Ishikawa (cell line): ENCODE results near the gene EPB41L4B.

Source experiments
- CEBPB ChIP-seq: IDR thresholded peaks from 2 replicates; pipeline ENCODE4 v1.6.1; 2012
- CREB1 ChIP-seq: IDR thresholded peaks from 2 replicates; pipeline ENCODE4 v1.6.1; 2012; ENCODE audit warnings: low read depth
- EGR1 ChIP-seq: IDR thresholded peaks from 2 replicates; pipeline ENCODE4 v1.6.1; 2012
- EP300 ChIP-seq: IDR thresholded peaks from 2 replicates; pipeline ENCODE4 v1.6.1; 2012; ENCODE audit warnings: borderline replicate concordance
- FOXM1 ChIP-seq: IDR thresholded peaks from 2 replicates; pipeline ENCODE4 v1.6.1; 2012; ENCODE audit warnings: low read depth, borderline replicate concordance
- NFIC ChIP-seq: IDR thresholded peaks from 2 replicates; pipeline ENCODE4 v1.6.1; 2012
- RAD21 ChIP-seq: IDR thresholded peaks from 2 replicates; pipeline ENCODE4 v1.6.1; 2012; ENCODE audit warnings: low read depth
- TAF1 ChIP-seq: IDR thresholded peaks from 2 replicates; pipeline ENCODE4 v1.6.1; 2012; ENCODE audit warnings: low read depth, mild to moderate bottlenecking
- TCF12 ChIP-seq: IDR thresholded peaks from 2 replicates; pipeline ENCODE4 v1.6.1; 2012; ENCODE audit warnings: low read depth
- TEAD4 ChIP-seq: IDR thresholded peaks from 2 replicates; pipeline ENCODE4 v1.6.1; 2012
- YY1 ChIP-seq: IDR thresholded peaks from 2 replicates; pipeline ENCODE4 v1.6.1; 2012; ENCODE audit warnings: low read depth
- ZBTB7A ChIP-seq: IDR thresholded peaks from 2 replicates; pipeline ENCODE4 v1.6.1; 2012; ENCODE audit warnings: low read depth
- TF ChIP-seq, protein P1 (sequence below): IDR thresholded peaks from 2 replicates; pipeline ENCODE4 v1.6.1; 2012; ENCODE audit warnings: low read depth, mild to moderate bottlenecking
- TF ChIP-seq, protein P2 (sequence below): IDR thresholded peaks from 2 replicates; pipeline ENCODE4 v1.6.1; 2012
- TF ChIP-seq, protein P3 (sequence below): IDR thresholded peaks from 2 replicates; pipeline ENCODE4 v1.6.1; 2012

EPB41L4B gene

DNA sequence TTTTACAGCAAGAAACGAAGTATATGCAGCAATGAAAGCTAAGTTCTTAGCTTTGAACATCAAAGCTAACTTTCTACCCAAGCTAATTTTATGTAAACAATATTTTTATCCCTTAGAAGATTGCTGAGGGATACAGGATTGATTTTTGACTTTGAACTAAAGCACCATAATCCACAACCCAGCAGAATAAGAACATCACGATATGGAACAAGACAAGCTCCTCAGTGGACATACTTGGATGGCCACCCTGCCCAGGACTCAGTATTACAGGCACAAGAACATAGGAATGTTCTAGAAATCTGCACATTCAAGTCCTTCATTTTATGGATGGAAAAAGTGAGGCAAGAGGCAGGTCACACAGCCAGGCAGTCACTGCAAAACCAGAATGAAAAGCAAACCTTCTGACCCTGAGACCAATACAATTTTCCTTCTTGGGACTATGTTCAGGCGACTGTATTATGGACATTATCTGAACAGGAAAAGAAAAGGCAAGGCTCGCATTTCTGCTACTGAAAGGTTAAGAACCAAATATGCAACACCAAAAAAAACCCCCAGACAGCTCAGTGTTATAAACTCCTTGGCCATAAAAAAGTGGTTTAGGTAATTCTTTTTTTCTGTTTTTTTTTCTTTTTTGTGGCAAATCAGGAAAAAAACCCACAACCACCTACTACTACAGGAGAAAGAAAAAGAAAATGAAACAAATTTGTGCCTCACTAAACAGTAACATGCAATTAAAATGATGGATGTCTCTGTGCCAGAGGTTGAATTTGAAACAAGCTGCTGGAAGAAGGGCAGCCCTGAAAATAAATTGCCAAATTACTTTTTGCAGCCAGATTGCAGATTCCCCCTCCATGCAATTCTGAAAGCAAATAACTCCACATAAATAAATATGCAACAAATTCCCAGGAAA lies 25.4 kb downstream of the EPB41L4B start:
- no peak for TF ChIP-seq CEBPB
- TF ChIP-seq FOXM1: no peak
- no peak for TF ChIP-seq EGR1
- no peak for TF ChIP-seq TCF12
- TF ChIP-seq RAD21: no peak
- TF ChIP-seq TAF1: no peak
- no peak for TF ChIP-seq CREB1
- TF ChIP-seq YY1: no peak
- TF ChIP-seq, protein P1, sequence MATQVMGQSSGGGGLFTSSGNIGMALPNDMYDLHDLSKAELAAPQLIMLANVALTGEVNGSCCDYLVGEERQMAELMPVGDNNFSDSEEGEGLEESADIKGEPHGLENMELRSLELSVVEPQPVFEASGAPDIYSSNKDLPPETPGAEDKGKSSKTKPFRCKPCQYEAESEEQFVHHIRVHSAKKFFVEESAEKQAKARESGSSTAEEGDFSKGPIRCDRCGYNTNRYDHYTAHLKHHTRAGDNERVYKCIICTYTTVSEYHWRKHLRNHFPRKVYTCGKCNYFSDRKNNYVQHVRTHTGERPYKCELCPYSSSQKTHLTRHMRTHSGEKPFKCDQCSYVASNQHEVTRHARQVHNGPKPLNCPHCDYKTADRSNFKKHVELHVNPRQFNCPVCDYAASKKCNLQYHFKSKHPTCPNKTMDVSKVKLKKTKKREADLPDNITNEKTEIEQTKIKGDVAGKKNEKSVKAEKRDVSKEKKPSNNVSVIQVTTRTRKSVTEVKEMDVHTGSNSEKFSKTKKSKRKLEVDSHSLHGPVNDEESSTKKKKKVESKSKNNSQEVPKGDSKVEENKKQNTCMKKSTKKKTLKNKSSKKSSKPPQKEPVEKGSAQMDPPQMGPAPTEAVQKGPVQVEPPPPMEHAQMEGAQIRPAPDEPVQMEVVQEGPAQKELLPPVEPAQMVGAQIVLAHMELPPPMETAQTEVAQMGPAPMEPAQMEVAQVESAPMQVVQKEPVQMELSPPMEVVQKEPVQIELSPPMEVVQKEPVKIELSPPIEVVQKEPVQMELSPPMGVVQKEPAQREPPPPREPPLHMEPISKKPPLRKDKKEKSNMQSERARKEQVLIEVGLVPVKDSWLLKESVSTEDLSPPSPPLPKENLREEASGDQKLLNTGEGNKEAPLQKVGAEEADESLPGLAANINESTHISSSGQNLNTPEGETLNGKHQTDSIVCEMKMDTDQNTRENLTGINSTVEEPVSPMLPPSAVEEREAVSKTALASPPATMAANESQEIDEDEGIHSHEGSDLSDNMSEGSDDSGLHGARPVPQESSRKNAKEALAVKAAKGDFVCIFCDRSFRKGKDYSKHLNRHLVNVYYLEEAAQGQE: no peak
- TF ChIP-seq, protein P2, sequence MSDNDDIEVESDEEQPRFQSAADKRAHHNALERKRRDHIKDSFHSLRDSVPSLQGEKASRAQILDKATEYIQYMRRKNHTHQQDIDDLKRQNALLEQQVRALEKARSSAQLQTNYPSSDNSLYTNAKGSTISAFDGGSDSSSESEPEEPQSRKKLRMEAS: no peak
- TF ChIP-seq TEAD4: no peak
- no peak for TF ChIP-seq ZBTB7A
- TF ChIP-seq EP300: no peak
- TF ChIP-seq, protein P3, sequence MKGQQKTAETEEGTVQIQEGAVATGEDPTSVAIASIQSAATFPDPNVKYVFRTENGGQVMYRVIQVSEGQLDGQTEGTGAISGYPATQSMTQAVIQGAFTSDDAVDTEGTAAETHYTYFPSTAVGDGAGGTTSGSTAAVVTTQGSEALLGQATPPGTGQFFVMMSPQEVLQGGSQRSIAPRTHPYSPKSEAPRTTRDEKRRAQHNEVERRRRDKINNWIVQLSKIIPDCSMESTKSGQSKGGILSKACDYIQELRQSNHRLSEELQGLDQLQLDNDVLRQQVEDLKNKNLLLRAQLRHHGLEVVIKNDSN: no peak
- TF ChIP-seq NFIC: no peak

DNA sequence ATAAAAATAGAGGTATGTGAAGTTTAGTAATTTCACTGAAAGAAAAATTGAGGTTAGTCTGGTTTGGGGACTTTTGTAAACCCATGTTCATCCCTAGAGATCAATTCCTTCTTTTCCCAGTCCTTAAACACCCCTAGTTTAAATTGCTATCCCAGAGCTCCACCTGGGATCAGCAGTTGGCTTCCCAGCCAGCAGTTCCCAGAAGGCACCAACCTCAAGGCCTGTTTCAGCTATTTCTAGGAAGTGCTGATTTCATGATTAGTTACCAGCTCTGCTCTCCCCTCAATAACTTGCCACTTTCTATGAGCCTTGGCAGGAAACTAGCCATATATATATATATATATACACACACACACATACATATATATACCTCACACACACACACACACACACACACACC lies 30.5 kb downstream of the EPB41L4B start:
- no peak for TF ChIP-seq YY1
- TF ChIP-seq, protein P2: no peak
- no peak for TF ChIP-seq TCF12
- TF ChIP-seq FOXM1: no peak
- no peak for TF ChIP-seq CREB1
- TF ChIP-seq ZBTB7A: no peak
- TF ChIP-seq NFIC: no peak
- TF ChIP-seq, protein P1: no peak
- no peak for TF ChIP-seq CEBPB
- TF ChIP-seq TEAD4: no peak
- TF ChIP-seq, protein P3: no peak
- TF ChIP-seq EP300: no peak
- no peak for TF ChIP-seq RAD21
- TF ChIP-seq EGR1: no peak
- no peak for TF ChIP-seq TAF1

DNA sequence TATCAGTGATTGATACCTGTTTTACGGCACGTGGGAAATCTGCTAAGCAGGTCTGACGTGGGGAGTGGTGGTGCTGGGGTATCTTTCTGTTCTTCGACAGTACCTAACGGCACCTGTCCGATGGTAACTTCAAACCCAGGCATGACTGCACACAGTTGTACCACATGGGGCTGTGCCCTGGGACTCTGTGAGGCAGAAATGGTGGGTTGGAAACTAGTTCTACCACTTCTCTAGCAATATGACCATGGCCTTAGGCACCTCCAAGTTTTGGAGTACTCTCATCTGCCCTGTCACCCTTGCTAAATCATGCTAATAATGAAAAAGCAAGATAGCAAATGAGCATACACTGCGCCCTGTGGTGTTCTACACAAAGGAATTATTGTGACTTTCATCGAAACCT lies 30.9 kb downstream of the EPB41L4B start:
- TF ChIP-seq, protein P1: no peak

DNA sequence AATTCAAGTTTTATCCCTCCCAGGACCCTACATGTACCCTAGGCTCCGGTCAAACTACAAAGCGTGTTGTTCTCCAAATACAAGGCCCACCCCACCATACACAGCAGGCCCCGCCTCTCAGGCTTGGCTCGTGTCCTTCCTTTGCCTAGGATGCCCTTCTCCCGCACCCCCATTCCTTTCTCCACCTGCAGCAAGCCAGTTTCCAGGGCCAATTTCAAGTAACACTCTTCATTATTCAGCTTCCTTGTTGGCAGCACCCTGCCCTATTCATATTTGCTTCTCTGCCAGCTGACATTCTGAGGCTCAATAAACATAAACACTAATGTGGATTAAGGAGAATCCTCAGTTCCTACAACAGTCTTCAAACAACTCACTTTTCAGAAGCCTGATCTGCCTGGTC lies 31.7 kb downstream of the EPB41L4B start:
- TF ChIP-seq CREB1: no peak
- TF ChIP-seq RAD21: no peak
- no peak for TF ChIP-seq ZBTB7A
- TF ChIP-seq EGR1: no peak
- TF ChIP-seq TCF12: no peak
- no peak for TF ChIP-seq TEAD4
- TF ChIP-seq CEBPB: no peak
- TF ChIP-seq, protein P2: no peak
- no peak for TF ChIP-seq EP300
- TF ChIP-seq FOXM1: no peak
- no peak for TF ChIP-seq TAF1
- no peak for TF ChIP-seq YY1
